Measurements from ENCODE around the gene ZNF117.

GRCh38 chr7:64951250-64951848 is 39.5 kb downstream of the ZNF117 start:
- peak; percentile 67 to 82 (median 74) for TF ChIP-seq CTCF (IDR thresholded peaks at IDR 0.05)
- no peak for TF ChIP-seq POLR2AphosphoS5 (IDR thresholded peaks at IDR 0.05)
- no peak for TF ChIP-seq POLR2A (IDR thresholded peaks at IDR 0.05)
